Measurements from ENCODE around the gene EPS15. TPM values are rescaled to one million over a fixed set of nuclear protein-coding genes. Genes with fewer than 3 reads are reported as not detected.

Gene EPS15
- total and polyA plus RNA-seq, 2 of the 13 experiments (the other 11 are each of a cell fraction or from before 2014, with no cell fraction given) = 14.3 to 19.3 TPM

DNA sequence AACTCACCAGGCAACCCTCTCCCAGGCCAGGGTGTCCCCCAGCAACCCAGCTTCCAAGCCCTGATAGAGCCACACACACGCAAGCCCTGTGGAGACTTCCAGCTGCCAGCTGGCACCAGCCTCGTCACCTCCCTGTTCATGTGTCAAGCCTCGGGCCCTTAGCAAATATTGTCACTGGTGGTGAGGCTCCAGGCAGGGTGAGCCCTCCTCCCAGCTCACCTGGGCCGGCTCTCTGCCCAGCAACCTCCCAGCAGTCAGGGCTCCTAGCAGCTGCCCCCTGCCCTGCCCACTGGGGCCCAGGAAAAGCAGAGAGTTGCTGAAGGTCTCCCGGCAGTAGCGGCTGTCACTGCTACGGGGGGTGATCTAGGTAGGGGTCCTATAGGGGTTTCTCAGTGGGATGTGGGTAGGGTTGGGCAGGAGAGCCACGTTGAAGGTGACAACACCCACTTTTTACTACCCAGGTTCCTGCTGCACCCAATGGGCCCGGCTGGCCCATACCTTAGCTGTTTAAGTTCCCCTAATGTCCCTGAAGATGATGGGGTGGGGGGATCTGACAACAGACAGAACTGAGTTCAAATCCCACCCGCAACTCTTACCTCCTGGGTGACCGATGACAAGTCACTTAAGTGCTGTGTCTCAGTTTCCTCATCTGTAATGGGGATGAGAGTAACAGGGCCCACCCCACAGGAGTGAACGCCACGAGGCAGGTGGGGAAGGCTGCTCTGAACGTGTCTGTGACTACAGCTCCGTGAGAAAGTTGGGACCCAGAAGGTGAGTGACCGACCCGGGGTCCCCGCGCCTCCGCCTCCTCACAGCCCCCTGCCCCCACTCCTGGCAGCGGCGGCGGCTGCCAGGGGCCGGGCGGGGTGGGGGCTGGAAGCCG, 189.4 kb downstream of the EPS15 start (continued):
- TF ChIP-seq, protein P1, sequence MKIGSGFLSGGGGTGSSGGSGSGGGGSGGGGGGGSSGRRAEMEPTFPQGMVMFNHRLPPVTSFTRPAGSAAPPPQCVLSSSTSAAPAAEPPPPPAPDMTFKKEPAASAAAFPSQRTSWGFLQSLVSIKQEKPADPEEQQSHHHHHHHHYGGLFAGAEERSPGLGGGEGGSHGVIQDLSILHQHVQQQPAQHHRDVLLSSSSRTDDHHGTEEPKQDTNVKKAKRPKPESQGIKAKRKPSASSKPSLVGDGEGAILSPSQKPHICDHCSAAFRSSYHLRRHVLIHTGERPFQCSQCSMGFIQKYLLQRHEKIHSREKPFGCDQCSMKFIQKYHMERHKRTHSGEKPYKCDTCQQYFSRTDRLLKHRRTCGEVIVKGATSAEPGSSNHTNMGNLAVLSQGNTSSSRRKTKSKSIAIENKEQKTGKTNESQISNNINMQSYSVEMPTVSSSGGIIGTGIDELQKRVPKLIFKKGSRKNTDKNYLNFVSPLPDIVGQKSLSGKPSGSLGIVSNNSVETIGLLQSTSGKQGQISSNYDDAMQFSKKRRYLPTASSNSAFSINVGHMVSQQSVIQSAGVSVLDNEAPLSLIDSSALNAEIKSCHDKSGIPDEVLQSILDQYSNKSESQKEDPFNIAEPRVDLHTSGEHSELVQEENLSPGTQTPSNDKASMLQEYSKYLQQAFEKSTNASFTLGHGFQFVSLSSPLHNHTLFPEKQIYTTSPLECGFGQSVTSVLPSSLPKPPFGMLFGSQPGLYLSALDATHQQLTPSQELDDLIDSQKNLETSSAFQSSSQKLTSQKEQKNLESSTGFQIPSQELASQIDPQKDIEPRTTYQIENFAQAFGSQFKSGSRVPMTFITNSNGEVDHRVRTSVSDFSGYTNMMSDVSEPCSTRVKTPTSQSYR (CRISPR knock-in tag; IDR thresholded peaks at IDR 0.05; ENCODE audit: borderline replicate concordance) = no peak
- TF ChIP-seq, protein P2, sequence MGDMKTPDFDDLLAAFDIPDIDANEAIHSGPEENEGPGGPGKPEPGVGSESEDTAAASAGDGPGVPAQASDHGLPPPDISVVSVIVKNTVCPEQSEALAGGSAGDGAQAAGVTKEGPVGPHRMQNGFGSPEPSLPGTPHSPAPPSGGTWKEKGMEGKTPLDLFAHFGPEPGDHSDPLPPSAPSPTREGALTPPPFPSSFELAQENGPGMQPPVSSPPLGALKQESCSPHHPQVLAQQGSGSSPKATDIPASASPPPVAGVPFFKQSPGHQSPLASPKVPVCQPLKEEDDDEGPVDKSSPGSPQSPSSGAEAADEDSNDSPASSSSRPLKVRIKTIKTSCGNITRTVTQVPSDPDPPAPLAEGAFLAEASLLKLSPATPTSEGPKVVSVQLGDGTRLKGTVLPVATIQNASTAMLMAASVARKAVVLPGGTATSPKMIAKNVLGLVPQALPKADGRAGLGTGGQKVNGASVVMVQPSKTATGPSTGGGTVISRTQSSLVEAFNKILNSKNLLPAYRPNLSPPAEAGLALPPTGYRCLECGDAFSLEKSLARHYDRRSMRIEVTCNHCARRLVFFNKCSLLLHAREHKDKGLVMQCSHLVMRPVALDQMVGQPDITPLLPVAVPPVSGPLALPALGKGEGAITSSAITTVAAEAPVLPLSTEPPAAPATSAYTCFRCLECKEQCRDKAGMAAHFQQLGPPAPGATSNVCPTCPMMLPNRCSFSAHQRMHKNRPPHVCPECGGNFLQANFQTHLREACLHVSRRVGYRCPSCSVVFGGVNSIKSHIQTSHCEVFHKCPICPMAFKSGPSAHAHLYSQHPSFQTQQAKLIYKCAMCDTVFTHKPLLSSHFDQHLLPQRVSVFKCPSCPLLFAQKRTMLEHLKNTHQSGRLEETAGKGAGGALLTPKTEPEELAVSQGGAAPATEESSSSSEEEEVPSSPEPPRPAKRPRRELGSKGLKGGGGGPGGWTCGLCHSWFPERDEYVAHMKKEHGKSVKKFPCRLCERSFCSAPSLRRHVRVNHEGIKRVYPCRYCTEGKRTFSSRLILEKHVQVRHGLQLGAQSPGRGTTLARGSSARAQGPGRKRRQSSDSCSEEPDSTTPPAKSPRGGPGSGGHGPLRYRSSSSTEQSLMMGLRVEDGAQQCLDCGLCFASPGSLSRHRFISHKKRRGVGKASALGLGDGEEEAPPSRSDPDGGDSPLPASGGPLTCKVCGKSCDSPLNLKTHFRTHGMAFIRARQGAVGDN (CRISPR knock-in tag; IDR thresholded peaks at IDR 0.05) = peak; percentile 44; the same call in 1 of the 2 replicates
- TF ChIP-seq FOXK1 (CRISPR knock-in tag; IDR thresholded peaks at IDR 0.05; ENCODE audit: borderline replicate concordance, low read depth) = no peak
- TF ChIP-seq ZNF253 (CRISPR knock-in tag; IDR thresholded peaks at IDR 0.05; ENCODE audit: borderline replicate concordance) = no peak
- TF ChIP-seq ZNF230 (CRISPR knock-in tag; IDR thresholded peaks at IDR 0.05) = no peak
- 0 out of 2 replicates have a peak, but pooled peaks have one; percentile 25 for TF ChIP-seq HNRNPL (IDR thresholded peaks at IDR 0.05; ENCODE audit: low read depth, low read length)
